HG02571 (cell line): ENCODE data around the gene RHBG.
A peak's percentile ranks its signal among the peaks of the same experiment; 100 is the strongest.
"Not testable (repeated sequence)": the region's sequence is repeated elsewhere in the genome, so short reads cannot be mapped to it uniquely, and the experiment has no call there.

Source experiments
- ATAC-seq: cut with Tn5 transposase; IDR thresholded peaks from one replicate; pipeline ENCODE4 v1.9.1; 2021; ENCODE audit warnings: mild to moderate bottlenecking, moderate library complexity; ENCODE audit not compliant: unreplicated experiment

The RHBG gene

GRCh38 chr1:156368889-156369684 is at the start of gene RHBG:
TSS of gene RHBG (plus strand) at chr1:156369211. CDS start at chr1:156369250, 39 bp downstream.
- ATAC-seq = no peak

DNA sequence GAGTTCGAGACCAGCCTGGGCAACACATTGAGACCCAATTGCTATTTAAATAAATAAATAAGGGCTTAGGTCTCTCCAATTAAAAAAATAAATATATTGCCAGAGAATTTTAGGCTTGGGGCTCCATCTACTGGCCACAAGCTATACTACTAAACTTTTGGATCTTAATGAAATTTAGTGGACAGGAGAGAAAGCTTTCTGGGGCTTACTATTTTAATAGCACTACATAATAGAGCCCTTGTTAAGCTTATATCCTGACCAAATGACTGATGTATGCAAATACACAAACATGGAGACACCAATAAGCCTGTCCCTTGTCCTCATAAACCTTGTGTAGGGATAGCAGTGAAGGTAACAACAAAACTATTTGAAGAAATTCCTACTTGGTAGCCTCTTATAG is 49.3 kb upstream of the RHBG start:
- no peak for ATAC-seq

- no peak for ATAC-seq
Observed at GRCh38 chr1:156320560-156320959, 48.5 kb upstream of the RHBG start.

DNA sequence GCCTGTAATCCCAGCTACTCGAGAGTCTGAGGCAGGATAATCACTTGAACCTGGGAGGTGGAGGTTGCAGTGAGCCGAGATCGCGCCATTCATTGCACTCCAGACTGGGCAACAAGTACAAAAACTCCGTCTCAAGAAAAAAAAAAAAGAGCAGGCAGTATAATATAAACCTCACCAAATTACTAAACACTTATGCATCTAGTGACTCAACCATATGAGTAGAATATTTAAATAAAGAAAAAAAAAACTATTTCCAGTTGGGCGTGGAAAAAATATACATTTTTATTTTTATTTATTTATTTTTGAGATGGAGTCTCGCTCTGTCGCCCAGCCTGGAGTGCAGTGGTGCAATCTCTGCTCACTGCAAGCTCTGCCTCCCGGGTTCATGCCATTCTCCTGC is 45.8 kb upstream of the RHBG start:
- not testable (repeated sequence) for ATAC-seq

DNA sequence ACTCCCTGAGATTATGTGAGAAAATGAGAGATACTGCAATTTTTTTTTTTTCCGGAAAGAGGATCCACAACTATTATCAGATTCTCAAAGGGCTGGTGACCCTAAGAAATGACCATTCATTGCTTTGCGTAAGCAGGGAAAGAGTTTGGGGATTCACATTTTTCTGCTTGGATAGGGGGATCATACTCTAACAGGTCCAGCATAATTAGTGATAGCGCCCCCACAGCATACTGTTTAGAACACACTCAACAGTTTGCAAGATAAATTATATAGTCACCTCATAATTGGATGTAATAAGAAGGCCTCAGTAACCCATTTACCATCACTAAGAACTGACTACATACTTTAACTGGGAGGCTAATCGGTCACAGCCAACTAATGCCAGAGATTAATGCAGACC is 32.8 kb upstream of the RHBG start:
- no peak for ATAC-seq

- no peak for ATAC-seq
Observed at GRCh38 chr1:156337052-156337887, 31.7 kb upstream of the RHBG start.

DNA sequence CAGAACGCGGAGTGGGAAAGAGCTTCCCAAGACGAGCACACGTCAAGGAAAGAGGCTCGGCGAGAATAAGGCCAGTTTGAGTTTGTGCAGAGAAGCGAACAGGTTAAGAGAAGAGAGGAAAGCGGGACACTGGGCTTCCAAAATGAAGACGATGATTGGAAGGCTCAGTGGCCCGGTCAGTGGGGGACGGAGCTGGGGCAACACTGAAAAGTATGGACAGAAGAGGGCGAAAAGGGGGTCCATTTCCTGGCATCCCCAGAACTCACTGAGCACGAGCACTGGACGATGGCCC is 31.2 kb upstream of the RHBG start:
- ATAC-seq = no peak

DNA sequence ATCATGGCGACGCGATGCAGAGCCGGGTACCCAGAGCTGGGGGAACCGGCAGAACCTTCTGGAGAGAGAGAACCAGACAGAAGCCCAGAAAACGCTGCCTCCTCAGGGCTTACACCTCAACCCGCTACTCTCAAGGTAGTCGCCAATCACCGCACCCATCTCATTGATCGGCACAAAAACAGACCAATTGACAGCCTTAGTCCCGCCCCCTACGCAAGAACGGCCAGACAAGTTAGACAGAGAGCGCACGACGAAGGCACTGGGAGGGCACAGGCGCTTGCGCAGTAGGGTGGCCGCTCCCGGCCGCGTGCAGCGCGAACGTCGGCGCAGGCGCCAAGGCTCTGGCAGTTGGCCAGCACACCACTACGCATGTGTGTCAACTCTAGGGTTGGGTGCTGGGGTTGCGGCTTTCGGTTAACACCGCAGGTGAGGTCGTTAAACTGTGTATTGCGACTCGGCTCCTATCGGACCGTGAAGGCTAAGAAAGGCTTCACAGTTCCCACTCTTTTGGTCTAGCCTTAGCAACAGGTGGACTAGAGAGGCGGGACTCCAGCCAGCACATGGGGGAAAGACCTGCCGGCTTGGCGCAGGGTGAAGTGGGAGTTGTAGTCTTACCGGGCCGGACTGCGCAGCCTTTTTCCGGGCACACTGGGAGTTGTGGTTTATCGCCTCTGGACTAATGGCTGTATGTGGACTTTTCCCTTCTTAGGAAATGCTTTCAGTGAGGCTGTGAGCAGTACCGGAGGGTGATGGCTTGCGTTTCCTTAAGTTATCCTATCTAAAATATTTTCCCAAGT is 30.6 kb upstream of the RHBG start, which contains the start of the genes CCT3 and TSACC:
CCT3 (minus strand) TSS at position 113 of the 797 bp plus-strand sequence; CDS start at position 5, 108 bp downstream.
TSACC (plus strand) TSS at position 347 of the 797 bp plus-strand sequence. CDS start 1,232 bp downstream, outside the sequence.
- ATAC-seq = peak; percentile 93

GRCh38 chr1:156342166-156342955 is 26.6 kb upstream of the RHBG start:
- no peak for ATAC-seq

- ATAC-seq = no peak
Observed at GRCh38 chr1:156344409-156344808, 24.6 kb upstream of the RHBG start.

GRCh38 chr1:156346035-156346434 is 23.0 kb upstream of the RHBG start:
- ATAC-seq = not testable (repeated sequence)

- ATAC-seq = no peak
Observed at GRCh38 chr1:156346636-156347035, 22.4 kb upstream of the RHBG start.

- no peak for ATAC-seq
Observed at GRCh38 chr1:156347331-156347730, 21.7 kb upstream of the RHBG start.

DNA sequence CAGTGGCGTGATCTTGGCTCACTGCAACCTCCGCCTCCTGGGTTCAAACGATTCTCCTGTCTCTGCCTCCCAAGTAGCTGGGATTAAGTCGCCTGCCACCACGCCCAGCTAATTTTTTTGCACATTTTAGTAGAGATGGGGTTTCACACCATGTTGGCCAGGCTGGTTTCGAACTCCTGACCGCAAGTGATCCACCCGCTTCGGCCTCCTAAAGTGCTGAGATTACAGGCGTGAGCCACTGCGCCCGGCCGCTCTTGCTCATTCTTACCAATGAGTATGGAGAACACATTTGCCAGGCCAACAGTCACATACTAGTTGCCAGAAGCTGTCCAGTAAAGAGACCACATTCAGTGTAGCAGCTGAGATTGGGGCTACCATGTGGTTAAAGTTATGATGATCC is 16.5 kb upstream of the RHBG start:
- ATAC-seq = not testable (repeated sequence)

- ATAC-seq = no peak
Observed at GRCh38 chr1:156356262-156356874, 12.6 kb upstream of the RHBG start.

DNA sequence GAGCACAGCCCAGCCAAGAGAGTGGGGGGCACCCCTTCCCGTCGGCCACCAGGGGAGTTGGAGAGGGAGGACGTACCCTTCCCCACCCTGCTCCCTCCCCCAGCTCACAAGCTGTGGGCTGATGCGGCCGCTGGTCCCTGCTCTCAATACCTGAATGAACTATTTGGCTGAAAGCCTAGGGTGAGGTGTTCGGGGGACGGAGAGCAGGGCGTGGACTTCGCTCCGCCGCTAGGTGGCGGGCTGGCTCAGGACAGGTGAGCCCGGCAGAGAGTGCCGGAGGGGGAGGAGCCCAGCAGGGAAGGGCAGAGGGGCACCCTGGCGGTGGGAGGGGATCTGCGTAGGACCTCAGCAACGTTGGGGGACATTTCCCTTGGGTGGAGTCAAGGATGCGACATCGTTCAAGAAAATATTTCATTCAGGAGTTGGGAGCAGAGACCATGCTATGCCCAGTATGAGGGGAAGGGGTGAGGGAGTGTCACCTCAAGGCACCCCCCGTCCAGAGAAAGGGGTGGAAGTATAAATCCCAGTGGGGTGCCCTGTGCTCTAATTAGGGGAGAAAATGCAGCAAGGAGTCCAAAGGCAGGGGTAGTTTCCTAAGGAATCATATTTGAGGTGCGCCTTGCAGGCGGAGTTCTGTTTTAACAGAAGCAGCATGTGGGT is 12.0 kb upstream of the RHBG start:
- ATAC-seq = no peak

DNA sequence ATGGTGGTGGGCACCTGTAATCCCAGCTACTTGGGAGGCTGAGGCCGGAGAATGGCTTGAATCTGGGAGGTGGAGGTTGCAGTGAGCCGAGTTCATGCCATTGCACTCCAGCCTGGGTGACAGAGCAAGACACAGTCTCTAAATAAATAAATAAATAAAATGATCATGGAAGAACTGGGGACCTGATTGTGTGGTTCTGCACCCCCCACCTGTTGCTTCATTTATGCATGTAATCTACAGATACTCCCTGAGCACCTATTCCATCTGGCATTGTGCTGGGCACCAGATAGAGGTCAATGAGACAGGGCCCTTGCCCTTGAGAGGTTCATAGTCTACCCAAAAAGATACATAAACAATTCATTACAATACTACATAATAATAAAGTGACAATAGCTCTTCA is 11.0 kb upstream of the RHBG start:
- no peak for ATAC-seq

DNA sequence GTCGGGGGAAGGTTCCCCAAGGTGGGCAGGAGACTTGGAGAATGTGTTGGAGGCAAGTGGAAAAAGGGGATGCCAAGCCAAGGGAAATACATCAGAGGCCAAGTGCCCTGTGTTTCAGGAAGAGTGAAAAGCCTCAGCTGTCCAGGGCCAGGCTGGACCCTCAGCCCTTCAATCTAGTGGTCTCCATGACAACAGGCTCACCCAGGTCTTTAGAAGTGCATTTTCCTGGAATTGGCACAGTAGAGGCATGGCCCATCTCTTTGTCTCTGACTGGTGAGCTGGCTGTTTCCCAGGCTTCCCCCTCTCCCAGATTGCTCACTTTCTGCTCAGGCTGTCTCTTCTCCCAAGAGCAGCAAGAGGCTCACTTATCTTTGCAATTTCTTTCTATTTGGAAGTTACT is 10.4 kb upstream of the RHBG start:
- no peak for ATAC-seq

DNA sequence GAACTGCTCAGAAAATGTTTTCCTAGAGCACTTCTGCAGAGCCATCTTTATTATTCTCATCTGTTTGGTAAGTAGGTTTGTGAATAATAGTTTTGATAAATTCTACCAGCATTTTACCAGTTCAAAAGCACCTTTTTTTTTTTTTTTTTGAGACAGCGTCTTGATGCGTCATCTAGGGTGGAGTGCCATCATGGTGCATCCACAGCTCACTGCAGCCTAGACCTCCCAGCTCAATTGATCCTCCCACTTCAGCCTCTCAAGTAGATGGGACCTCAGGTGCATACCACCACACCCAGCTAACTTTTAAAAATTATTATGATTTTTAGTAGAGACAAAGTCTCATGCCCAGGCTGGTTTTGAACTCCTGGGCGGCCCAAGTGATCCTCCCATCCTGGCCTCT is 9.8 kb upstream of the RHBG start:
- ATAC-seq = no peak
